Uterine smooth muscle cell (primary cell): ENCODE measurements around the gene SENP1. TPM values are rescaled to one million over a fixed set of nuclear protein-coding genes. Genes with fewer than 3 reads are reported as not detected.

Experiments used
- total RNA-seq: library from RNA; depleted of rRNA; stranded (reverse); fragments of >200 nt; gene quantifications from 2 replicates; pipeline ENCODE4 v1.2.3, GENCODE V29; 2014

SENP1 gene
- total RNA-seq: 15.2 and 17.2 TPM in 2 replicates

DNA sequence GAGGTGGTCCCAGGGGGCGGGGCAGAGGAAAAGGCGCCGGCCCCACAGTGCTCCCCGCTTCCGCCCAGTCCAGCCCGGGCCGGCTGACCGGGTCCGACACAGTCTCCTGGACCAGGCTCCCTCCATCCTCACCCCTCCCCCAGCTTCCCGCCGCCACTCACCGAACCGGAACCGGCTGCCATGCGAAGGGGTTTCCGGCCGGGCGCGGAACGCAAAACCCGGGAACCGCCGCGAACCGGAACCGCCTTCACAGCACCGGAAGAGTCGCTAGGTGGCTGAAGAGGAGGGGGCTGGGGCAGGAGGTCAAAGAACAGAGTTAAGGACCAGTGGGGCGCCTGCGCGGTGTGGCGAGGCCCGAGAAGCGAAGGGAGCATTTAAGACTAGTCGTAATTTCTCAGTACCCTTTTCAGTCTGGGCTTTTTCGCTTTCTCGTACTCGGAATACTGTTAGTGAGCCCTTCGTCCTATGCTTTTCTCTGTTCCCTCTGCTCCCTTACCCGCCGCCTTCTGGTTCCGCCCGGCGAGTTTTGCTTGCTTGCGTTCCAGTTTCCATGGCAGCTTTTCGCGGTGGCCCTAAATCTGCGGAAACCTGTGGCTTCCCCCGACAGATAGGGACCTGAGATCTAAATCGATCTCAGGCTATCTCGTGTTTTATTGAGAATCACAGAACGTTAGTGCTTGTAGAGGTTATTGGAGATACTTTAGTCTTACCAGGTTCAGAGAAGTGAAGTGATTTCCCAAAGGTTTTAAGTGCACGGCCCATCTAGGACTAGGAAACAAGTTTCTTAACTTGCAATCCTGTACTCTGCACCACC is at the start of gene SENP1:
SENP1 (minus strand) TSS at position 213 of the 814 bp plus-strand sequence. CDS start 4,607 bp downstream, outside the sequence.

DNA sequence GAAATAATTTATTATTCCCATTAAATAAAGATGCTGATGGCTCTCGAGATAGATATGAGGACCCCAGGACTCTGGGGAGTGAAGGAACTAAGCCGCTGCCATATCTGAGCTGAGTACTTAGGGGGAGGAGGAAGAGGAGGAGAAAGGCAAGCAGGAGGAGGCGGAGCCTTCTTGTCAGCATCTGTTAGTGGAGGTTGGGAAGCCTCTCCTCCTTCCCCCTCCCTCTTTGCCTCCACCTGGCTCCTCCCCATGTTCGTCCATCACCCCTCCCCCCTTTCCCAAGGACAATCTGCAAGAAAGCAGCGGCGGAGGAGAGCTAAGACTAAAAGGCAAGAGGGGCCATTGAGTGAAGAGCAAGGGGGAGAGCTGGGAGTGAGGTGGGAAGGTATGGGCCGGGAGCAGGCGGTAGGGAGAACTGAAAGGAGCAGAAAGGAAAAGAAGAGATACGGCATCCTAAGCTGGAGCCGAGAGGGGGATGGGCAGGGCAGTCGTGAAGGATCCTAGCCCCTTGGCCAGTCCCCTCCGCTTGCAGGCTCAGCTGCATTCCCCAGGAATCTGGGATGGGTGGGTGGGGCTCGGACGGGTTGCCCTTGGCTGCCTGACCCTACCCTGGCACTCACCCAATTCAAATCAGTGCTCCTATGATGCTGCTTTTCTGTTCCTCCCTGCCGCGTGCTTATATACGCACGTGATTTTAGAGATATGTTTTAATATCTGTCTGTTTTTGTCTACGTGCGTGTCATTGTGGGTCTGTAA is 13.4 kb upstream of the SENP1 start, which contains the start of gene PFKM:
PFKM (plus strand) TSS at position 287 of the 756 bp plus-strand sequence. CDS start 3,411 bp downstream, outside the sequence.

DNA sequence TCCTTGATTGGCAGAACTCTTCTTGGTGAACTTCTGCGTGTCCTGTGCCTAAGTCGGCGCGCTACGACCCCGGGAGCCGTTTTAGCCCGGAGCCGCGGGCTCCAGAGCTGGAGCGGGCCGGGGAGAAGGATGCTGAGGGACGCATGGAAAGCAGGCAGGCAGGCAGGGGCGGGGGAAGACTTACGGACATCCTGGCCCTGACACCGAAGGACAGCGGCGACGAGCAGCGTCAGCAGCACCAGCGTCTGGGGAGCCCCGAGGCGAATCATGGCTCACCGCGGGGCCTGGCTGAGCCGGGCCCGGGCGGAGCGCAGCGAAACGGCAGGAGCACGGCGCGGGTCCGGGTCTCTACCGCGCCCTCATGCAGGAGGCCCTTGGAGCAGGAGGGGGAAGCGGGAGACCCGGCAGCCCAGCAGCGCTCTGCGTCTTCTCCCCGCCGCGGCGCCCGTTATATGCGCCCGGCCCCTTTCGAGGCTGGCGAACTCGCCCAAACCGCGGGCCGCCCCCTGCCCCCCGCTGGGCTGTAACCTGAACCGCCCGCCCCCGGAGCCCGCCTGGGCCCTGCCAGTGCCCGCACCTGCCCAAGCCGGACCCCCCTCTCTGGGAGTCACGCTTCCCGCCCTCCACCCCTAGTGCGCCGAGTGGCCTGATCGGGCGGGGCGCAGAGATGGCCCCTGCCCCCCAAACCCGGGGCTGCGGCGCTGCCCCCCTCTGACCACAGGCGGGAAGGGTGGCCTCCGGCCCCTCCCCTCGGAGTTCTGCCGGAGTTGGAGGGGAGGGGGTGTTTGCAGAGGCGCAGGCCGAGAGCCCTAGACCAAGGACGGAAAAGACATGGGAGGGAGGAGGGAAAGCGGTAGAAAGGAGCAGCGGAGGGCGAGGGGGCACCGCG is 101.6 kb downstream of the SENP1 start, which contains the start of gene COL2A1:
COL2A1 (minus strand) TSS at position 424 of the 889 bp plus-strand sequence; CDS start at position 269, 155 bp downstream.

Other genes starting within 250 kb of the SENP1 start
- 2.7 and 9.2 TPM in 2 replicates for gene VDR, start 201.1 kb downstream of the SENP1 start, total RNA-seq
- gene TMEM106C, start 142.5 kb downstream of the SENP1 start, total RNA-seq: 120 and 175 TPM in 2 replicates
- gene COL2A1, start 101.6 kb downstream of the SENP1 start, total RNA-seq: not detected in 2 replicates
- gene PFKM, start 13.3 kb upstream of the SENP1 start, total RNA-seq: 101 and 108 TPM in 2 replicates
- gene ASB8, start 51.4 kb upstream of the SENP1 start, total RNA-seq: 14.7 and 16.6 TPM in 2 replicates
- gene CCDC184, start 77.6 kb upstream of the SENP1 start, total RNA-seq: 0.22 and 0.25 TPM in 2 replicates
- gene OR10AD1, start 97.2 kb upstream of the SENP1 start, total RNA-seq: not detected in 2 replicates
- gene ZNF641, start 244.8 kb upstream of the SENP1 start, total RNA-seq: 8.6 and 12.4 TPM in 2 replicates